ENCODE measurements around the gene MSH3. TPM values are rescaled to one million over a fixed set of nuclear protein-coding genes. Genes with fewer than 3 reads are reported as not detected.

Gene MSH3
- total RNA-seq, 1 donor from 2014 or later: 15.4 TPM

GRCh38 chr5:80762573-80762972 is 108.1 kb downstream of the MSH3 start:
- FAIRE-seq (no peak), DNase-seq (ENCODE audit: low read depth) (no peak)
- Histone ChIP-seq H3K9ac (ENCODE audit: low read length) (no peak overlapping the region), H3K36me3 (ENCODE audit: insufficient read depth, low read length) (no peaks in the 10 kb centered on the region), H2AFZ (ENCODE audit: low read depth, low read length) (no peak overlapping the region), H3K4me2 (ENCODE audit: low read length) (no peak overlapping the region), H3K27me3 (ENCODE audit: insufficient read depth, low read length) (no peaks in the 10 kb centered on the region), H3K9me3 (ENCODE audit: insufficient read depth, low read depth, low read length) (no peaks in the 10 kb centered on the region), H3K4me1 (ENCODE audit: insufficient read depth, low read length) (no peaks in the 10 kb centered on the region), H4K20me1 (ENCODE audit: insufficient read depth, low read length) (no peaks in the 10 kb centered on the region), H3K79me2 (ENCODE audit: insufficient read depth, low read length) (no peaks in the 10 kb centered on the region), H3K4me3 (ENCODE audit: insufficient read depth, low read depth, low read length) (no peak overlapping the region), H3K27ac (ENCODE audit: low read depth, low read length) (no peak overlapping the region)
- H3K4me1 Mint-ChIP-seq (ENCODE audit: low read depth, unreplicated experiment): peaks cover 11% of the 10 kb centered on the region
- H3K9me3 Mint-ChIP-seq (ENCODE audit: unreplicated experiment): no peaks in the 10 kb centered on the region
- no peak overlapping the region for H3K4me3 Mint-ChIP-seq (ENCODE audit: unreplicated experiment)
- peaks cover 4% of the 10 kb centered on the region for H3K36me3 Mint-ChIP-seq (ENCODE audit: low read depth, unreplicated experiment)
- no peak overlapping the region for H3K27ac Mint-ChIP-seq (ENCODE audit: unreplicated experiment)
- no peak for TF ChIP-seq CTCF (IDR thresholded peaks at IDR 0.05; ENCODE audit: insufficient read depth, low read depth, low read length)
- no peak for TF ChIP-seq EZH2 (IDR thresholded peaks at IDR 0.05; ENCODE audit: insufficient read depth, low read length)
- no peaks in the 10 kb centered on the region for H3K27me3 Mint-ChIP-seq (ENCODE audit: low read depth, unreplicated experiment)

DNA sequence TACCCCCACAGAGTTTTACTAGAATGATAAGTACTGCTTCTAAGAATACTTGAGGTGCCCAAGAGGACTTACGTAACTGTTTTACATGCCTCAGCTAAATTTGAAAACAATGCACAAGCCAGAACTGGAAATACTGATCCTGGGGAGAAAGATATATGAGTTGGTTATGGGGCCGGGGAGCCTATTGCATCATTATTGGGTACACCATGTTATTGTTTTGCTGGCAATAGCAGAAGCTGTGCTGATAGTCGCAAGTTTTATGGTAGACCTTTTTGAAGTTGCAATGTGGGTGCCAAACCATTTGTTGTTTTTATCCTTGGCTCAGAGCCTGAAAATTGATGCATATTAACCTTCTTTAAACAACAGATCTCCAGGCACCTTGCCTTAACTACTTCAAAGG is 108.8 kb downstream of the MSH3 start:
- no peak overlapping the region for H3K4me2 ChIP-seq (ENCODE audit: low read length)
- H3K4me1 ChIP-seq (ENCODE audit: insufficient read depth, low read length): no peaks in the 10 kb centered on the region
- H3K9me3 ChIP-seq (ENCODE audit: insufficient read depth, low read depth, low read length): no peaks in the 10 kb centered on the region
- H3K4me3 Mint-ChIP-seq (ENCODE audit: unreplicated experiment): no peak overlapping the region
- FAIRE-seq (no peak), DNase-seq (ENCODE audit: low read depth) (no peak)
- no peak overlapping the region for H2AFZ ChIP-seq (ENCODE audit: low read depth, low read length)
- H3K27me3 ChIP-seq (ENCODE audit: insufficient read depth, low read length): no peaks in the 10 kb centered on the region
- H3K9me3 Mint-ChIP-seq (ENCODE audit: unreplicated experiment): no peaks in the 10 kb centered on the region
- H4K20me1 ChIP-seq (ENCODE audit: insufficient read depth, low read length): no peaks in the 10 kb centered on the region
- no peaks in the 10 kb centered on the region for H3K27me3 Mint-ChIP-seq (ENCODE audit: low read depth, unreplicated experiment)
- H3K36me3 Mint-ChIP-seq (ENCODE audit: low read depth, unreplicated experiment): peaks cover 4% of the 10 kb centered on the region
- H3K36me3 ChIP-seq (ENCODE audit: insufficient read depth, low read length): no peaks in the 10 kb centered on the region
- no peak overlapping the region for H3K4me3 ChIP-seq (ENCODE audit: insufficient read depth, low read depth, low read length)
- no peak overlapping the region for H3K27ac Mint-ChIP-seq (ENCODE audit: unreplicated experiment)
- TF ChIP-seq CTCF (IDR thresholded peaks at IDR 0.05; ENCODE audit: insufficient read depth, low read depth, low read length) (no peak), EZH2 (IDR thresholded peaks at IDR 0.05; ENCODE audit: insufficient read depth, low read length) (no peak)
- H3K9ac ChIP-seq (ENCODE audit: low read length): no peak overlapping the region
- peaks cover 11% of the 10 kb centered on the region for H3K4me1 Mint-ChIP-seq (ENCODE audit: low read depth, unreplicated experiment)
- no peaks in the 10 kb centered on the region for H3K79me2 ChIP-seq (ENCODE audit: insufficient read depth, low read length)
- no peak overlapping the region for H3K27ac ChIP-seq (ENCODE audit: low read depth, low read length)

DNA sequence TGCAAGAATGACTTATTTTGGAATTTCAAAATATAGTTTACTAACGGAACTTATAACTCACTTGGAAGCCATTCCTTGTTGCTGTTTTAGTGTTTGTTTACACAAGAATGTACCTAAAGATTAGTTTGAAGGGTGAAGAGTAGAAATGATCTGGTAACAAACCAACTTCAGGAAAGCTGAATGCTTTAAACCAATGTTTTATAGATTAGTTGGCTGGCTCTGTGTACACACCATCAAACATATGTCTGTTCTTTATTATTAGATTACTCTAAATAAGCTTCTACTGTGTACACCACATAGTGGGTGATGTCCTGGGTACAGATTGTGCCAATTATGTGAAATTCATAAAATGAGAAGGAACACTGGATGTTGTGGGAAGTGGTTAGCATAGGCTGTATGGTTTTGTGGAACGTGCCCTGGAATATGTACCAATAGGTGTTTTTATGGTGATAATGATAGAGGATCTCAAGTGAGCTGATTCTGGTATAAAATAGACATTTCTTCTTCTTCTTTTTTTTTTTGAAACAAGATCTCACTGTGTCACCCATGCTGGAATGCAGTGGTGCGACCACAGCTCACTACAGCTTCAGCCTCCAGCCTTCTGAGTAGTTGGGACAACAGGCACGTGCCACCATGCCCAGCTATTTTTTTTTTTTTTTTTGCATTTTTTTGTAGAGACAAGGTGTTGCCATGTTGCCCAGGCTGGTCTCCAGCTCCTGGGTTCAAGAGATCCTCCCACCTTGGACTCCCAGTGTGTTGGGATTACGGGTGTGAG is 109.6 kb downstream of the MSH3 start:
- H4K20me1 ChIP-seq (ENCODE audit: insufficient read depth, low read length): no peaks in the 10 kb centered on the region
- no peak for FAIRE-seq

More for the DNA sequence above, 109.6 kb downstream of the MSH3 start:
- Histone ChIP-seq H3K9me3 (ENCODE audit: insufficient read depth, low read depth, low read length) (no peaks in the 10 kb centered on the region), H2AFZ (ENCODE audit: low read depth, low read length) (no peak overlapping the region), H3K27ac (ENCODE audit: low read depth, low read length) (no peak overlapping the region), H3K27me3 (ENCODE audit: insufficient read depth, low read length) (no peaks in the 10 kb centered on the region), H3K4me2 (ENCODE audit: low read length) (no peak overlapping the region), H3K36me3 (ENCODE audit: insufficient read depth, low read length) (no peaks in the 10 kb centered on the region), H3K79me2 (ENCODE audit: insufficient read depth, low read length) (no peaks in the 10 kb centered on the region), H3K9ac (ENCODE audit: low read length) (no peak overlapping the region), H3K4me1 (ENCODE audit: insufficient read depth, low read length) (no peaks in the 10 kb centered on the region), H3K4me3 (ENCODE audit: insufficient read depth, low read depth, low read length) (no peak overlapping the region)
- H3K27ac Mint-ChIP-seq (ENCODE audit: unreplicated experiment): no peak overlapping the region
- no peaks in the 10 kb centered on the region for H3K9me3 Mint-ChIP-seq (ENCODE audit: unreplicated experiment)
- TF ChIP-seq CTCF (IDR thresholded peaks at IDR 0.05; ENCODE audit: insufficient read depth, low read depth, low read length) (no peak), EZH2 (IDR thresholded peaks at IDR 0.05; ENCODE audit: insufficient read depth, low read length) (no peak)
- H3K36me3 Mint-ChIP-seq (ENCODE audit: low read depth, unreplicated experiment): peaks cover 4% of the 10 kb centered on the region
- peaks cover 9% of the 10 kb centered on the region for H3K4me1 Mint-ChIP-seq (ENCODE audit: low read depth, unreplicated experiment)
- DNase-seq (ENCODE audit: low read depth): no peak
- H3K4me3 Mint-ChIP-seq (ENCODE audit: unreplicated experiment): no peak overlapping the region
- H3K27me3 Mint-ChIP-seq (ENCODE audit: low read depth, unreplicated experiment): no peaks in the 10 kb centered on the region
